Measurements from ENCODE around the gene SUGCT. TPM values are rescaled to one million over a fixed set of nuclear protein-coding genes. Genes with fewer than 3 reads are reported as not detected.

Gene SUGCT
- total RNA-seq, 1 experiment from 2014 or later = 1.5 TPM

- Histone ChIP-seq H3K36me3 (no peaks in the 10 kb centered on the region), H3K4me3 (no peak overlapping the region), H3K27me3 (no peaks in the 10 kb centered on the region), H3K9me3 (no peaks in the 10 kb centered on the region)
- DNase-seq = no peak
These were observed 192.3 kb downstream of the SUGCT start for GRCh38 chr7:40327113-40327512.

- H3K4me3 ChIP-seq = no peak overlapping the region
- H3K9me3 ChIP-seq = no peaks in the 10 kb centered on the region
- H3K27me3 ChIP-seq = no peaks in the 10 kb centered on the region
- no peaks in the 10 kb centered on the region for H3K36me3 ChIP-seq
- DNase-seq = no peak
These were observed 193.1 kb downstream of the SUGCT start for GRCh38 chr7:40327873-40328272.

- Histone ChIP-seq H3K27me3 (no peaks in the 10 kb centered on the region), H3K4me3 (no peak overlapping the region), H3K9me3 (no peaks in the 10 kb centered on the region), H3K36me3 (no peaks in the 10 kb centered on the region)
- no peak for DNase-seq
These were observed 194.9 kb downstream of the SUGCT start for GRCh38 chr7:40329601-40330153.

- Histone ChIP-seq H3K27me3 (no peaks in the 10 kb centered on the region), H3K9me3 (no peaks in the 10 kb centered on the region), H3K36me3 (no peaks in the 10 kb centered on the region), H3K4me3 (no peak overlapping the region)
- no peak for DNase-seq
These were observed 195.6 kb downstream of the SUGCT start for GRCh38 chr7:40330408-40330807.

GRCh38 chr7:40331915-40332314, 197.1 kb downstream of the SUGCT start:
- no peaks in the 10 kb centered on the region for H3K36me3 ChIP-seq
- no peaks in the 10 kb centered on the region for H3K27me3 ChIP-seq
- H3K9me3 ChIP-seq = no peaks in the 10 kb centered on the region; the same call in 1 of the 2 replicates
- no peak overlapping the region for H3K4me3 ChIP-seq
- no peak for DNase-seq

GRCh38 chr7:40332516-40332915, 197.7 kb downstream of the SUGCT start:
- no peaks in the 10 kb centered on the region for H3K36me3 ChIP-seq
- no peaks in the 10 kb centered on the region; the same call in 1 of the 2 replicates for H3K9me3 ChIP-seq
- no peak overlapping the region for H3K4me3 ChIP-seq
- H3K27me3 ChIP-seq = no peaks in the 10 kb centered on the region
- DNase-seq = no peak

GRCh38 chr7:40341836-40342235, 207.0 kb downstream of the SUGCT start:
- no peaks in the 10 kb centered on the region; the same call in 1 of the 2 replicates for H3K27me3 ChIP-seq
- no peak for DNase-seq
- no peaks in the 10 kb centered on the region for H3K36me3 ChIP-seq
- H3K4me3 ChIP-seq = no peak overlapping the region
- H3K9me3 ChIP-seq = no peaks in the 10 kb centered on the region; the same call in 1 of the 2 replicates

- Histone ChIP-seq H3K27me3 (no peaks in the 10 kb centered on the region; the same call in 1 of the 2 replicates), H3K9me3 (no peaks in the 10 kb centered on the region), H3K36me3 (no peaks in the 10 kb centered on the region), H3K4me3 (no peak overlapping the region)
- DNase-seq = no peak
These were observed 211.7 kb downstream of the SUGCT start for GRCh38 chr7:40346554-40346953.

- no peaks in the 10 kb centered on the region for H3K9me3 ChIP-seq
- H3K27me3 ChIP-seq = no peaks in the 10 kb centered on the region; the same call in 1 of the 2 replicates
- no peak overlapping the region for H3K4me3 ChIP-seq
- no peak for DNase-seq
- no peaks in the 10 kb centered on the region for H3K36me3 ChIP-seq
These were observed 213.4 kb downstream of the SUGCT start for GRCh38 chr7:40348126-40348728.

GRCh38 chr7:40350100-40350499, 215.3 kb downstream of the SUGCT start:
- DNase-seq = no peak
- Histone ChIP-seq H3K9me3 (no peaks in the 10 kb centered on the region), H3K36me3 (no peaks in the 10 kb centered on the region), H3K4me3 (no peak overlapping the region), H3K27me3 (no peaks in the 10 kb centered on the region)

GRCh38 chr7:40354711-40355110, 219.9 kb downstream of the SUGCT start:
- DNase-seq = no peak
- Histone ChIP-seq H3K4me3 (no peak overlapping the region), H3K36me3 (no peaks in the 10 kb centered on the region), H3K27me3 (no peaks in the 10 kb centered on the region), H3K9me3 (no peaks in the 10 kb centered on the region)

GRCh38 chr7:40356312-40356711, 221.5 kb downstream of the SUGCT start:
- no peaks in the 10 kb centered on the region for H3K36me3 ChIP-seq
- no peak for DNase-seq
- no peaks in the 10 kb centered on the region for H3K27me3 ChIP-seq
- H3K9me3 ChIP-seq = no peaks in the 10 kb centered on the region
- H3K4me3 ChIP-seq = no peak overlapping the region

- Histone ChIP-seq H3K27me3 (no peaks in the 10 kb centered on the region), H3K4me3 (no peak overlapping the region), H3K36me3 (no peaks in the 10 kb centered on the region), H3K9me3 (no peaks in the 10 kb centered on the region)
- DNase-seq = no peak
These were observed 222.3 kb downstream of the SUGCT start for GRCh38 chr7:40356871-40357709.

- no peaks in the 10 kb centered on the region for H3K36me3 ChIP-seq
- H3K4me3 ChIP-seq = no peak overlapping the region
- no peaks in the 10 kb centered on the region; the same call in 1 of the 2 replicates for H3K27me3 ChIP-seq
- DNase-seq = no peak
- no peaks in the 10 kb centered on the region for H3K9me3 ChIP-seq
These were observed 235.0 kb downstream of the SUGCT start for GRCh38 chr7:40369641-40370277.

GRCh38 chr7:40371806-40372440, 237.1 kb downstream of the SUGCT start:
- Histone ChIP-seq H3K36me3 (no peaks in the 10 kb centered on the region), H3K9me3 (no peaks in the 10 kb centered on the region), H3K4me3 (no peak overlapping the region), H3K27me3 (peaks cover 2% of the 10 kb centered on the region; the same call in 1 of the 2 replicates)
- no peak for DNase-seq

- H3K9me3 ChIP-seq = no peaks in the 10 kb centered on the region
- peaks cover 2% of the 10 kb centered on the region; the same call in 1 of the 2 replicates for H3K27me3 ChIP-seq
- no peak overlapping the region for H3K4me3 ChIP-seq
- H3K36me3 ChIP-seq = no peaks in the 10 kb centered on the region
- DNase-seq = no peak
These were observed 239.8 kb downstream of the SUGCT start for GRCh38 chr7:40374575-40374974.

- DNase-seq = no peak
- H3K27me3 ChIP-seq = 0 out of 2 replicates have a peak, but pooled peaks cover 2% of the 10 kb centered on the region
- H3K36me3 ChIP-seq = no peaks in the 10 kb centered on the region
- H3K9me3 ChIP-seq = no peaks in the 10 kb centered on the region
- no peak overlapping the region for H3K4me3 ChIP-seq
These were observed 245.3 kb downstream of the SUGCT start for GRCh38 chr7:40380111-40380510.

Measured in MG63 (cell line).